ENCODE results near the gene PCARE. TPM values are rescaled to one million over a fixed set of nuclear protein-coding genes. Genes with fewer than 3 reads are reported as not detected.

Gene PCARE
- total RNA-seq, 2 donors from 2014 or later, result 0.09 TPM; not detected in 1

DNA sequence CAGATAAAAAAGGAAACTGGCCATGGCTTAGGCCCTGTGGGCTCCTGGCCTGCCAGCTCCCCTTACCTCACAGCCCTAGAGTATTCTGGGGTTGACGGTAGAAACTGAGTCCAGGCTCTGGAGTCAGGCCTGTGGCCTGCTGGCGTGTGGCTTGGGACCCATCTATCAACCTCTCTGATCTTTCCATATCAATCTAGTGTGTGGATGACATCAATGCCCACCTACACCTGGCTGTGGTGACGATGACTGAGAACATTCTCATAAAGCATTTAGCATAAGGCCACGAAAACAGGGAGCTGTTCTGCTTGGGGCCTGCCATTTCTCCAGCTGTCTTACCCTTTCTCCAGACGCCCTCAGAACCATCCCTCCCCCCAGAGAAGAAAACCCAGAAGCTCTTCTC is 17.9 kb downstream of the PCARE start:
- TF ChIP-seq, protein P1, sequence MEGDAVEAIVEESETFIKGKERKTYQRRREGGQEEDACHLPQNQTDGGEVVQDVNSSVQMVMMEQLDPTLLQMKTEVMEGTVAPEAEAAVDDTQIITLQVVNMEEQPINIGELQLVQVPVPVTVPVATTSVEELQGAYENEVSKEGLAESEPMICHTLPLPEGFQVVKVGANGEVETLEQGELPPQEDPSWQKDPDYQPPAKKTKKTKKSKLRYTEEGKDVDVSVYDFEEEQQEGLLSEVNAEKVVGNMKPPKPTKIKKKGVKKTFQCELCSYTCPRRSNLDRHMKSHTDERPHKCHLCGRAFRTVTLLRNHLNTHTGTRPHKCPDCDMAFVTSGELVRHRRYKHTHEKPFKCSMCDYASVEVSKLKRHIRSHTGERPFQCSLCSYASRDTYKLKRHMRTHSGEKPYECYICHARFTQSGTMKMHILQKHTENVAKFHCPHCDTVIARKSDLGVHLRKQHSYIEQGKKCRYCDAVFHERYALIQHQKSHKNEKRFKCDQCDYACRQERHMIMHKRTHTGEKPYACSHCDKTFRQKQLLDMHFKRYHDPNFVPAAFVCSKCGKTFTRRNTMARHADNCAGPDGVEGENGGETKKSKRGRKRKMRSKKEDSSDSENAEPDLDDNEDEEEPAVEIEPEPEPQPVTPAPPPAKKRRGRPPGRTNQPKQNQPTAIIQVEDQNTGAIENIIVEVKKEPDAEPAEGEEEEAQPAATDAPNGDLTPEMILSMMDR (conservative IDR thresholded peaks at IDR 0.05), result no peak

DNA sequence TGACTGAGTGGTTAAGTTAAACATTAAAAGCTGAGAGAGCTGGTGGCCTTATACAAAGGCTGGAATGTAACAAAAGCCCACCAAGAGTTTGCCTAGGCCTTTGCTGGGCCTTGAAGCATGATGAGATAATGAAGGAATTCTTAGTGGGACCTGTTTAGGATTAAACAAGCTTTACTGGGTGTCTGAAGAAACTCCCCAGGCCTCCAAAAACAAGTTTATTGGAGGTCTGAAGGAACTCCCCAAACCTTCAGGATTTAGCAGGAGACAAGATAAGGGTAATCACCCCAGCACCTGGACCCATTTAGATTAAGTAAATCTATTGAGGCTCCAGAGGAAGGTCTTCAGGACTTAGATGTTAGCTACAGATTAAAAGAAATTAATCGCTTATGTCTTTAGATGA is 18.7 kb downstream of the PCARE start:
- Histone ChIP-seq H3K4me3 (ENCODE audit: low read length) (no peak overlapping the region), H3K36me3 (ENCODE audit: control insufficient read depth, insufficient read depth, low read length) (no peaks in the 10 kb centered on the region), H3K27me3 (ENCODE audit: control insufficient read depth, insufficient read depth, low read length, poor library complexity, severe bottlenecking) (no peaks in the 10 kb centered on the region), H3K4me1 (ENCODE audit: control insufficient read depth, insufficient read depth, low read length) (peaks cover 21% of the 10 kb centered on the region), H3K27ac (ENCODE audit: low read depth, low read length) (no peak overlapping the region), H3K9ac (ENCODE audit: extremely low read depth, low read length, poor library complexity, severe bottlenecking) (peak overlapping the region; percentile 23), H3K9me3 (ENCODE audit: control insufficient read depth, low read length) (no peaks in the 10 kb centered on the region)
- TF ChIP-seq, protein P1 (conservative IDR thresholded peaks at IDR 0.05), result no peak
- Mint-ChIP-seq H3K27ac (peak overlapping the region; percentile 88), H3K9me3 (no peaks in the 10 kb centered on the region), H3K36me3 (ENCODE audit: low read depth) (no peaks in the 10 kb centered on the region), H3K4me3 (no peak overlapping the region), H3K4me1 (peaks cover 75% of the 10 kb centered on the region), H3K27me3 (ENCODE audit: insufficient read depth) (peaks cover 2% of the 10 kb centered on the region)
- no peak for DNase-seq
- 86 to 100% methylated on average over 1 of the region's 1 CpG for WGBS, 2 experiments (ENCODE audit: insufficient coverage in 1 of 2, insufficient read length in 1 of 2)

More for the DNA sequence above, 17.9 kb downstream of the PCARE start:
- no peaks in the 10 kb centered on the region for H3K36me3 Mint-ChIP-seq (ENCODE audit: low read depth)
- no peak overlapping the region for H3K4me3 ChIP-seq (ENCODE audit: low read length)
- H3K4me1 Mint-ChIP-seq, result peaks cover 70% of the 10 kb centered on the region
- H3K27ac Mint-ChIP-seq, result peak overlapping the region; percentile 82
- peaks cover 2% of the 10 kb centered on the region for H3K27me3 Mint-ChIP-seq (ENCODE audit: insufficient read depth)
- H3K4me3 Mint-ChIP-seq, result no peak overlapping the region
- no peaks in the 10 kb centered on the region for H3K27me3 ChIP-seq (ENCODE audit: control insufficient read depth, insufficient read depth, low read length, poor library complexity, severe bottlenecking)
- peaks cover 16% of the 10 kb centered on the region for H3K4me1 ChIP-seq (ENCODE audit: control insufficient read depth, insufficient read depth, low read length)
- H3K9me3 Mint-ChIP-seq, result no peaks in the 10 kb centered on the region
- no peaks in the 10 kb centered on the region for H3K9me3 ChIP-seq (ENCODE audit: control insufficient read depth, low read length)
- H3K27ac ChIP-seq (ENCODE audit: low read depth, low read length), result no peak overlapping the region
- no peaks in the 10 kb centered on the region for H3K36me3 ChIP-seq (ENCODE audit: control insufficient read depth, insufficient read depth, low read length)
- H3K9ac ChIP-seq (ENCODE audit: extremely low read depth, low read length, poor library complexity, severe bottlenecking), result no peak overlapping the region
- 87 to 100% methylated on average over 2 to 5 of the region's 5 CpGs for WGBS, 2 experiments (ENCODE audit: insufficient coverage in 1 of 2, insufficient read length in 1 of 2)
- no peak for DNase-seq

DNA sequence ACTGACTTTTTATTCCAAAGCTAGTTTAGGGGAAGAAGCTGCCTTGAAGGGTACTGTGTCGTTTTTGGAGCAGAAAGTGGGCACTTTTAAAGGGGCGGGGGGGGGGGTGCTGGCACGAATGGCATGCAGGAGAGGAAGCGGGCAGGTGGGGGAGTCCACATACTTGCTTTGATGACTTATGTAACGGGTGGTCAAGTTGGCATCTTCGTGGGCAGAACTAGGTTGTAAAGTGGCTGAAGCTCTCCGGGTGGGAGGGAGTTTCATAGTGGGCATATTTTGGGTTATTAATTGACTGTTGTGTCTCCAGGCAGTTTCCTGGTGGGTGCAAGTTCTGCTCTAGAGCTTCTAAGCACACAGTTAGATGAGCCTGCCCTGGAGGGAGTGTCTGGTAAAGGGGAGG is 19.9 kb downstream of the PCARE start:
- Mint-ChIP-seq H3K36me3 (ENCODE audit: low read depth) (no peaks in the 10 kb centered on the region), H3K4me3 (no peak overlapping the region), H3K9me3 (no peaks in the 10 kb centered on the region), H3K4me1 (peaks cover 72% of the 10 kb centered on the region), H3K27me3 (ENCODE audit: insufficient read depth) (peaks cover 1% of the 10 kb centered on the region), H3K27ac (peak overlapping the region; percentile 96)
- H3K9ac ChIP-seq (ENCODE audit: extremely low read depth, low read length, poor library complexity, severe bottlenecking), result peak overlapping the region; percentile 70
- TF ChIP-seq, protein P1 (conservative IDR thresholded peaks at IDR 0.05), result no peak
- peaks cover 23% of the 10 kb centered on the region for H3K4me1 ChIP-seq (ENCODE audit: control insufficient read depth, insufficient read depth, low read length)
- 73 to 90% methylated on average over 2 to 7 of the region's 7 CpGs for WGBS, 2 experiments (ENCODE audit: insufficient coverage in 1 of 2, insufficient read length in 1 of 2)
- H3K27me3 ChIP-seq (ENCODE audit: control insufficient read depth, insufficient read depth, low read length, poor library complexity, severe bottlenecking), result no peaks in the 10 kb centered on the region
- H3K4me3 ChIP-seq (ENCODE audit: low read length), result no peak overlapping the region
- no peak overlapping the region for H3K27ac ChIP-seq (ENCODE audit: low read depth, low read length)
- H3K36me3 ChIP-seq (ENCODE audit: control insufficient read depth, insufficient read depth, low read length), result no peaks in the 10 kb centered on the region
- no peaks in the 10 kb centered on the region for H3K9me3 ChIP-seq (ENCODE audit: control insufficient read depth, low read length)
- no peak for DNase-seq

Data from endodermal cell (in vitro differentiated cells).